Central memory CD8-positive, alpha-beta T cell (primary cell): ENCODE data around the gene SYT8.

Experiments
- ATAC-seq: fragments of 150-1000 bp; cut with Tn5 transposase; replicated peaks from 2 replicates; pipeline ENCODE4 v1.10.0; 2022; ENCODE audit warnings: mild to moderate bottlenecking, moderate FRiP score, moderate number of reproducible peaks; ENCODE audit not compliant: poor library complexity, severe bottlenecking; ENCODE audit errors: extremely low read depth
- DNase-seq, 2 donors: peaks; one replicate each; pipeline ENCODE4 v3.0.0; 2021; ENCODE audit warnings: low spot score in 2 of 2
- H3K27ac Mint-ChIP-seq: one replicate; pipeline ENCODE4 v1.8.0; 2022; ENCODE audit warnings: low read depth, mild to moderate bottlenecking, moderate library complexity, mixed read lengths
- H3K27me3 Mint-ChIP-seq: one replicate; pipeline ENCODE4 v1.8.0; 2022; ENCODE audit warnings: mixed read lengths
- H3K36me3 Mint-ChIP-seq: one replicate; pipeline ENCODE4 v1.8.0; 2022; ENCODE audit warnings: mild to moderate bottlenecking, moderate library complexity, mixed read lengths; ENCODE audit not compliant: insufficient read depth
- H3K4me1 Mint-ChIP-seq: one replicate; pipeline ENCODE4 v1.8.0; 2022; ENCODE audit warnings: mixed read lengths
- H3K4me3 Mint-ChIP-seq: one replicate; pipeline ENCODE4 v1.8.0; 2022; ENCODE audit warnings: mild to moderate bottlenecking, moderate library complexity, mixed read lengths
- H3K9me3 Mint-ChIP-seq: one replicate; pipeline ENCODE4 v1.8.0; 2022; ENCODE audit warnings: mixed read lengths

SYT8 gene

DNA sequence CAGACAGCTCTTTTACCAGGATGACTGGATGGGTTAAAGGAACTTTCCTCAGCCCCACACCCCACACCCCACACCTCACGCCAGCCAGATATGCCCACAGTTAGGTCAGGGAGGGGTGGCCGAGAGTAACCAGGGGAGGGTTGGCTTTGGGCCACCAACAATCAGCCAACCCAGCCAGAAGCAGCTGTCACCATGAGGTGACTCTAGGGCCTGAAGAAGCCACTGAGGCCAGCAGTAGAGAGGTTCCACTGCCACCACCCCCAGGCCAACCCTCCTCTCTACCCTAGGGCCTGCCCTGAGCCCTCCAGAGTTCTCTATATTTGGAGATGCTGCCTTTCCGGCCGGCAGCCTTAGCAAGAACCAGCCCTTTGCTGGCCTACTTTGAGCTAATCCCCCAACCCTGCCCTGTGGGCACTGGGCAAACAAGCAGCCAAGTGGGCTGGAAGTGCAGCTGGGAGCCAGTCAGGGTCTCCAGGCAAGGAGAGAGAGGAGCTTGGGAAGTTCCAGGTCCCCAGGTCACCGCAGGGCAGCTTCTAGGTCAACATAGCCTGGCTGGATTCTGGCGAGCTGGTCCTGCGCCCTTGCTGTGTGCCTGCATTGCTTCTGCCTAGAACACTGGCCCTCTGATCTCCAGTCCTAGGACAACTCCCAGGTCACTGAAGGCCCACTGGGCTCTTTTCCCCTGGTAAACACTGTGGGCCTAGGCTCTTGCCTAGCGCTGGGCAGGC is 12.0 kb upstream of the SYT8 start:
- Mint-ChIP-seq H3K9me3 (no peaks in the 10 kb centered on the region), H3K4me3 (no peak overlapping the region), H3K27me3 (peaks cover 7% of the 10 kb centered on the region), H3K4me1 (no peaks in the 10 kb centered on the region), H3K36me3 (no peaks in the 10 kb centered on the region), H3K27ac (no peak overlapping the region)
- ATAC-seq (no peak), DNase-seq (no peak)

GRCh38 chr11:1823376-1824220 is 11.2 kb upstream of the SYT8 start:
- H3K9me3 Mint-ChIP-seq: no peaks in the 10 kb centered on the region
- no peak overlapping the region for H3K4me3 Mint-ChIP-seq
- H3K27me3 Mint-ChIP-seq: peaks cover 14% of the 10 kb centered on the region
- no peak overlapping the region for H3K27ac Mint-ChIP-seq
- no peaks in the 10 kb centered on the region for H3K36me3 Mint-ChIP-seq
- no peaks in the 10 kb centered on the region for H3K4me1 Mint-ChIP-seq
- DNase-seq: no peak
- ATAC-seq: no peak

- no peak for DNase-seq
- H3K9me3 Mint-ChIP-seq: no peaks in the 10 kb centered on the region
- no peaks in the 10 kb centered on the region for H3K4me1 Mint-ChIP-seq
- H3K27ac Mint-ChIP-seq: no peak overlapping the region
- peaks cover 22% of the 10 kb centered on the region for H3K27me3 Mint-ChIP-seq
- ATAC-seq: no peak
- H3K36me3 Mint-ChIP-seq: no peaks in the 10 kb centered on the region
- no peak overlapping the region for H3K4me3 Mint-ChIP-seq
Measured at GRCh38 chr11:1824221-1825038, 10.4 kb upstream of the SYT8 start.

GRCh38 chr11:1825039-1825740 is 9.6 kb upstream of the SYT8 start:
- H3K36me3 Mint-ChIP-seq: no peaks in the 10 kb centered on the region
- H3K9me3 Mint-ChIP-seq: no peaks in the 10 kb centered on the region
- no peaks in the 10 kb centered on the region for H3K4me1 Mint-ChIP-seq
- H3K4me3 Mint-ChIP-seq: no peak overlapping the region
- H3K27me3 Mint-ChIP-seq: peaks cover 22% of the 10 kb centered on the region
- ATAC-seq (no peak), DNase-seq (no peak)
- H3K27ac Mint-ChIP-seq: no peak overlapping the region

DNA sequence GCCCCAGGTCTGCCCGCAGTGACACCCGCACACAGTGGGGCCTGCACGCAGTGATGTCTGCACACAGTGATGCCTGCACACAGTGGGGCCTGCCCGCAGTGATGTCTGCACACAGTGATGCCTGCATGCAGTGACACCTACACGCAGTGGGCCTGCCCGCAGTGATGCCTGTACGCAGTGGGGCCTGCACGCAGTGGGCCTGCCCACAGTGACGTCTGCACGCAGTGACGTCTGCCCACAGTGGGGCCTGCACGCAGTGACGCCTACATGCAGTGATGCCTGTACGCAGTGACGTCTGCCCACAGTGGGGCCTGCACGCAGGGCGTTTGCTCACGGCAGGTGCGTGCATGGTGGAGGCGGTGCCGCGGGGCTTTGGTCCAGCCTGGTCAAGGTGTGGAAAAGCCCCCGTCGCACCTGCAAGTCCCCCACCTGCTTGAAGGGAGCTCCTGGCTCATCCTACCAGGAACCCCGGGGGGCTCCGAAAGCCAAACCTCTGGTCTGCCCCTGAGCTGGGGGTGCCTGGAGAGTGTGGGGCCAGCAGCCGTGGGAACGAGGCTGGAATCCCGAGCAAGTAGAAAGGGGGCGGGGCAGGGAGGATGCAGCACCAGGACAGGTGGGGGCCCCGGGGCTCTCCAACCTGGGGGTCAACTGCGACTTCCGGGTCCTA is 8.9 kb upstream of the SYT8 start:
- H3K27me3 Mint-ChIP-seq: peaks cover 22% of the 10 kb centered on the region
- H3K27ac Mint-ChIP-seq: no peak overlapping the region
- no peaks in the 10 kb centered on the region for H3K9me3 Mint-ChIP-seq
- ATAC-seq (no peak), DNase-seq (no peak)
- H3K4me1 Mint-ChIP-seq: no peaks in the 10 kb centered on the region
- H3K36me3 Mint-ChIP-seq: no peaks in the 10 kb centered on the region
- H3K4me3 Mint-ChIP-seq: no peak overlapping the region

GRCh38 chr11:1826552-1827094 is 8.2 kb upstream of the SYT8 start:
- no peak overlapping the region for H3K27ac Mint-ChIP-seq
- no peak for ATAC-seq
- no peak overlapping the region for H3K4me3 Mint-ChIP-seq
- H3K9me3 Mint-ChIP-seq: no peaks in the 10 kb centered on the region
- H3K27me3 Mint-ChIP-seq: peaks cover 24% of the 10 kb centered on the region
- H3K4me1 Mint-ChIP-seq: no peaks in the 10 kb centered on the region
- no peak for DNase-seq
- H3K36me3 Mint-ChIP-seq: no peaks in the 10 kb centered on the region

DNA sequence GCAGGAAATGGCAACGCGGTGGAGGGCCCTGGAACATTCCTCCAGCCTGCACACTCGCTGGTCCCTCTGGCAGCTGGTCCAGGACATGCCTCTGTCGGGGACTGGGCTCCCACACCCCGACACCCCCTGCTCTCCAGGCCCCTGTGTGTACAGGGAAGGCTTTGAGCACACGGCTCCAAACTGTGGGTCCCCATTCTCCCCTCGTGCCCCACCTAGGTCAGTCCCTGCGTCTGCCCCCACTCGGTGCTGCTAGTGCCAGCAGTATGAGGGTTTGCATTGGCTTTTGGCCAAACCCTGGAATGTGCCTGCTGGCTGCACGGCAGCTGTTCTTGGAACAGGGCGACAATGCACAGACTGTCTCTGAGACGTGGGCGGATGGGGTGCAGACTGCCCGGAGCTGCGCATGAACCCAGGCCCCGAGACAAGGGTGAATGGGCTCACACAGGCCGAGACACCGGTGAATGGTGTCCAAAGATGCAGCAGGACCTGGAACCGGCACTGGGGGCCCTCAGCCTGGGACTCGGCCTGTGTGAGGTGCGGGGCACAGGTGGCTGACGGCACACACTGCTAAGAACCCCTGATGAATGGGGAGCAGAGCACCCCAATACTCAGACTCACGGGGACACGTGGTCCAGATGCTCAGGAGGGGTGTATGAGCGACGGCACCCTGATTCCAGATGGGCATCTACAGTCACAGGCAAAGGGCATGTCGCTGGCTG is 7.5 kb upstream of the SYT8 start:
- peaks cover 30% of the 10 kb centered on the region for H3K27me3 Mint-ChIP-seq
- H3K36me3 Mint-ChIP-seq: no peaks in the 10 kb centered on the region
- ATAC-seq: no peak
- H3K9me3 Mint-ChIP-seq: no peaks in the 10 kb centered on the region
- peaks cover 5% of the 10 kb centered on the region for H3K4me1 Mint-ChIP-seq
- H3K4me3 Mint-ChIP-seq: no peak overlapping the region
- DNase-seq: no peak
- no peak overlapping the region for H3K27ac Mint-ChIP-seq

GRCh38 chr11:1827931-1828330 is 6.9 kb upstream of the SYT8 start:
- Mint-ChIP-seq H3K4me3 (no peak overlapping the region), H3K36me3 (no peaks in the 10 kb centered on the region), H3K27me3 (peaks cover 31% of the 10 kb centered on the region), H3K27ac (no peak overlapping the region), H3K9me3 (no peaks in the 10 kb centered on the region), H3K4me1 (peaks cover 5% of the 10 kb centered on the region)
- DNase-seq (no peak), ATAC-seq (no peak)

GRCh38 chr11:1828542-1828941 is 6.2 kb upstream of the SYT8 start:
- Mint-ChIP-seq H3K4me3 (no peak overlapping the region), H3K9me3 (no peaks in the 10 kb centered on the region), H3K4me1 (peaks cover 5% of the 10 kb centered on the region), H3K36me3 (no peaks in the 10 kb centered on the region), H3K27ac (no peak overlapping the region), H3K27me3 (peaks cover 37% of the 10 kb centered on the region)
- no peak for DNase-seq
- ATAC-seq: no peak

DNA sequence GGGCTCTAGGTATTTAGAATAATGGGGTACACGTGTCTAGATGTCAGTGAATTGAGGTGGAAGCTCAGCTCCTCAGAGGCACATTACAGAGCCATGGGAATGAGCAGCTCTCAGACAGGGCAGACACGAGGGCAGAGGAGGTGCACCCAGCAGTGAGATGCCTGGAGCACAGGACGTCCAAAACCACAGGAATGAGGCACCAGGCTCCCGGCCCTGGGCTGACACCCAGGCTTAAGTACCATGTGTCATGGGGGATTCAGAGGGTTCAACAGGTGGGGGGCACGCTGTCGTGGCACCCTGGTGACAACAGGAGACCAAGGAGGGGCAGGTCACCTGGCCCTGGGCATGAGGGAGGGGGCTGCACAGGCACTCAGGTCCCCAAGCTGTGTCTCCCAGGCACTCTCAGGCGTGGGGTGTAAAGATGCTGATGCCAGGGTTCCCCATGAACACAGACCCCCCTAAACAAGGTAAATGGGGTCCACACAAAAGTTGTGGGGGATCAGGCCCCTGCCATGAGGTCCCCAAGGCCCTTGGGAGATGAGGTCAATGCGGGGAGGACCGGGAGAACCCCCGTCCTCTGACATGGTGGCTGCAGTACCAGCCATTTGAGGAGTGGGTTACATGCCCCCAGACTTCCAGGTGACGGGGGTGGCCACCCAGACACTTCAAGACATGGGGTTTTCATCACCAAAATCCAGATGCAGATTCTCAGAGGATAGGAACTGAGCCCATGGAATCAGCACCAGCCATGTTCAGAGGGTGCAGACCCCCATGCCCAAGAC is 5.6 kb upstream of the SYT8 start:
- Mint-ChIP-seq H3K4me1 (peaks cover 5% of the 10 kb centered on the region), H3K36me3 (no peaks in the 10 kb centered on the region), H3K27me3 (peaks cover 40% of the 10 kb centered on the region), H3K27ac (no peak overlapping the region), H3K4me3 (no peak overlapping the region), H3K9me3 (no peaks in the 10 kb centered on the region)
- ATAC-seq (no peak), DNase-seq (no peak)

DNA sequence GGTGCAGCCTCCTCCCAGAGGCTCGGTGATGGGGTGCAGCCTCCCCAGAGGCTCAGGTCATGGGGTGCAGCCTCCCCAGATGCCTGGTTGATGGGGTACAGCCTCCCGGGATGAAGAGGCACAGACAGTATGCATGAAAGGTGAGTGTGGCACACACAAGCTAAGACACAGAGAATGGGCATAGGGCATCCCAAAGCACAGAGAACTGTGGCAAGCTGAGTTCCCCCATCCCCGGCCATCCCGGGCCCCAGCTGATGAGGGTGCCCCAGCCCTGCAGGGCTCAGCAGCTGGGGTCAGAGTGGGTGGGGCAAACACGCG is 4.8 kb upstream of the SYT8 start:
- no peak overlapping the region for H3K4me3 Mint-ChIP-seq

More for the DNA sequence above, 4.8 kb upstream of the SYT8 start:
- peaks cover 40% of the 10 kb centered on the region for H3K27me3 Mint-ChIP-seq
- DNase-seq: no peak
- no peak for ATAC-seq
- no peaks in the 10 kb centered on the region for H3K36me3 Mint-ChIP-seq
- peaks cover 5% of the 10 kb centered on the region for H3K4me1 Mint-ChIP-seq
- H3K9me3 Mint-ChIP-seq: no peaks in the 10 kb centered on the region
- H3K27ac Mint-ChIP-seq: no peak overlapping the region
